ENCODE measurements around the gene PLCH1.

DNA sequence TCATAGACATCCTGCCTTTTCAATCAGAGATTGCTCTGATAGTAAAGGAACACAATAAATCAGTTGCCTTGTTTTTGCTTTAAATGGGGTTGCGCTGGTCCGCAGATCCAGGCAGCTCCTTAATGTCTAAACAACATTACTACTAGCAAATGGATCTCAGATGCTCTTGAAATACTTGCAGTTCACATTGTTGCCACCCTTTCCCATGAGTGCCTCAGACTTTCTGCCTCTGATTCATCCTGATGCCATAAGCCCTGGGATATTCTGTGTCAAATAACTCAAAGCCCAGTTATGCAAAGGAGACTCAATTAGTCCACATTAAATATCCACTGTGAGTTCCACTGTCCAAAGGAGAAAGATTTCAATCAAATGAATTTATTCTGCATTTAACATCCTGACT lies 196.7 kb downstream of the PLCH1 start:
- TF ChIP-seq POLR2AphosphoS5 (IDR thresholded peaks at IDR 0.05; ENCODE audit: low read depth) (no peak), EZH2 (IDR thresholded peaks at IDR 0.05; ENCODE audit: low read depth, unreplicated experiment) (no peak), EZH2phosphoT487 (IDR thresholded peaks at IDR 0.05; ENCODE audit: unreplicated experiment) (no peak), NANOG (IDR thresholded peaks at IDR 0.05; ENCODE audit: borderline replicate concordance) (no peak), CREB1 (CRISPR knock-in tag; IDR thresholded peaks at IDR 0.05; ENCODE audit: low read depth) (no peak)
- TF ChIP-seq, protein P1, sequence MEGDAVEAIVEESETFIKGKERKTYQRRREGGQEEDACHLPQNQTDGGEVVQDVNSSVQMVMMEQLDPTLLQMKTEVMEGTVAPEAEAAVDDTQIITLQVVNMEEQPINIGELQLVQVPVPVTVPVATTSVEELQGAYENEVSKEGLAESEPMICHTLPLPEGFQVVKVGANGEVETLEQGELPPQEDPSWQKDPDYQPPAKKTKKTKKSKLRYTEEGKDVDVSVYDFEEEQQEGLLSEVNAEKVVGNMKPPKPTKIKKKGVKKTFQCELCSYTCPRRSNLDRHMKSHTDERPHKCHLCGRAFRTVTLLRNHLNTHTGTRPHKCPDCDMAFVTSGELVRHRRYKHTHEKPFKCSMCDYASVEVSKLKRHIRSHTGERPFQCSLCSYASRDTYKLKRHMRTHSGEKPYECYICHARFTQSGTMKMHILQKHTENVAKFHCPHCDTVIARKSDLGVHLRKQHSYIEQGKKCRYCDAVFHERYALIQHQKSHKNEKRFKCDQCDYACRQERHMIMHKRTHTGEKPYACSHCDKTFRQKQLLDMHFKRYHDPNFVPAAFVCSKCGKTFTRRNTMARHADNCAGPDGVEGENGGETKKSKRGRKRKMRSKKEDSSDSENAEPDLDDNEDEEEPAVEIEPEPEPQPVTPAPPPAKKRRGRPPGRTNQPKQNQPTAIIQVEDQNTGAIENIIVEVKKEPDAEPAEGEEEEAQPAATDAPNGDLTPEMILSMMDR (conservative IDR thresholded peaks at IDR 0.05; ENCODE audit: low read depth in 2 of 2) = no peak
- TF ChIP-seq, protein P2, sequence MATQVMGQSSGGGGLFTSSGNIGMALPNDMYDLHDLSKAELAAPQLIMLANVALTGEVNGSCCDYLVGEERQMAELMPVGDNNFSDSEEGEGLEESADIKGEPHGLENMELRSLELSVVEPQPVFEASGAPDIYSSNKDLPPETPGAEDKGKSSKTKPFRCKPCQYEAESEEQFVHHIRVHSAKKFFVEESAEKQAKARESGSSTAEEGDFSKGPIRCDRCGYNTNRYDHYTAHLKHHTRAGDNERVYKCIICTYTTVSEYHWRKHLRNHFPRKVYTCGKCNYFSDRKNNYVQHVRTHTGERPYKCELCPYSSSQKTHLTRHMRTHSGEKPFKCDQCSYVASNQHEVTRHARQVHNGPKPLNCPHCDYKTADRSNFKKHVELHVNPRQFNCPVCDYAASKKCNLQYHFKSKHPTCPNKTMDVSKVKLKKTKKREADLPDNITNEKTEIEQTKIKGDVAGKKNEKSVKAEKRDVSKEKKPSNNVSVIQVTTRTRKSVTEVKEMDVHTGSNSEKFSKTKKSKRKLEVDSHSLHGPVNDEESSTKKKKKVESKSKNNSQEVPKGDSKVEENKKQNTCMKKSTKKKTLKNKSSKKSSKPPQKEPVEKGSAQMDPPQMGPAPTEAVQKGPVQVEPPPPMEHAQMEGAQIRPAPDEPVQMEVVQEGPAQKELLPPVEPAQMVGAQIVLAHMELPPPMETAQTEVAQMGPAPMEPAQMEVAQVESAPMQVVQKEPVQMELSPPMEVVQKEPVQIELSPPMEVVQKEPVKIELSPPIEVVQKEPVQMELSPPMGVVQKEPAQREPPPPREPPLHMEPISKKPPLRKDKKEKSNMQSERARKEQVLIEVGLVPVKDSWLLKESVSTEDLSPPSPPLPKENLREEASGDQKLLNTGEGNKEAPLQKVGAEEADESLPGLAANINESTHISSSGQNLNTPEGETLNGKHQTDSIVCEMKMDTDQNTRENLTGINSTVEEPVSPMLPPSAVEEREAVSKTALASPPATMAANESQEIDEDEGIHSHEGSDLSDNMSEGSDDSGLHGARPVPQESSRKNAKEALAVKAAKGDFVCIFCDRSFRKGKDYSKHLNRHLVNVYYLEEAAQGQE (IDR thresholded peaks at IDR 0.05; ENCODE audit: unreplicated experiment) = no peak
- TF ChIP-seq, protein P3, sequence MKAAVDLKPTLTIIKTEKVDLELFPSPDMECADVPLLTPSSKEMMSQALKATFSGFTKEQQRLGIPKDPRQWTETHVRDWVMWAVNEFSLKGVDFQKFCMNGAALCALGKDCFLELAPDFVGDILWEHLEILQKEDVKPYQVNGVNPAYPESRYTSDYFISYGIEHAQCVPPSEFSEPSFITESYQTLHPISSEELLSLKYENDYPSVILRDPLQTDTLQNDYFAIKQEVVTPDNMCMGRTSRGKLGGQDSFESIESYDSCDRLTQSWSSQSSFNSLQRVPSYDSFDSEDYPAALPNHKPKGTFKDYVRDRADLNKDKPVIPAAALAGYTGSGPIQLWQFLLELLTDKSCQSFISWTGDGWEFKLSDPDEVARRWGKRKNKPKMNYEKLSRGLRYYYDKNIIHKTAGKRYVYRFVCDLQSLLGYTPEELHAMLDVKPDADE (IDR thresholded peaks at IDR 0.05) = no peak
- TF ChIP-seq, protein P4, sequence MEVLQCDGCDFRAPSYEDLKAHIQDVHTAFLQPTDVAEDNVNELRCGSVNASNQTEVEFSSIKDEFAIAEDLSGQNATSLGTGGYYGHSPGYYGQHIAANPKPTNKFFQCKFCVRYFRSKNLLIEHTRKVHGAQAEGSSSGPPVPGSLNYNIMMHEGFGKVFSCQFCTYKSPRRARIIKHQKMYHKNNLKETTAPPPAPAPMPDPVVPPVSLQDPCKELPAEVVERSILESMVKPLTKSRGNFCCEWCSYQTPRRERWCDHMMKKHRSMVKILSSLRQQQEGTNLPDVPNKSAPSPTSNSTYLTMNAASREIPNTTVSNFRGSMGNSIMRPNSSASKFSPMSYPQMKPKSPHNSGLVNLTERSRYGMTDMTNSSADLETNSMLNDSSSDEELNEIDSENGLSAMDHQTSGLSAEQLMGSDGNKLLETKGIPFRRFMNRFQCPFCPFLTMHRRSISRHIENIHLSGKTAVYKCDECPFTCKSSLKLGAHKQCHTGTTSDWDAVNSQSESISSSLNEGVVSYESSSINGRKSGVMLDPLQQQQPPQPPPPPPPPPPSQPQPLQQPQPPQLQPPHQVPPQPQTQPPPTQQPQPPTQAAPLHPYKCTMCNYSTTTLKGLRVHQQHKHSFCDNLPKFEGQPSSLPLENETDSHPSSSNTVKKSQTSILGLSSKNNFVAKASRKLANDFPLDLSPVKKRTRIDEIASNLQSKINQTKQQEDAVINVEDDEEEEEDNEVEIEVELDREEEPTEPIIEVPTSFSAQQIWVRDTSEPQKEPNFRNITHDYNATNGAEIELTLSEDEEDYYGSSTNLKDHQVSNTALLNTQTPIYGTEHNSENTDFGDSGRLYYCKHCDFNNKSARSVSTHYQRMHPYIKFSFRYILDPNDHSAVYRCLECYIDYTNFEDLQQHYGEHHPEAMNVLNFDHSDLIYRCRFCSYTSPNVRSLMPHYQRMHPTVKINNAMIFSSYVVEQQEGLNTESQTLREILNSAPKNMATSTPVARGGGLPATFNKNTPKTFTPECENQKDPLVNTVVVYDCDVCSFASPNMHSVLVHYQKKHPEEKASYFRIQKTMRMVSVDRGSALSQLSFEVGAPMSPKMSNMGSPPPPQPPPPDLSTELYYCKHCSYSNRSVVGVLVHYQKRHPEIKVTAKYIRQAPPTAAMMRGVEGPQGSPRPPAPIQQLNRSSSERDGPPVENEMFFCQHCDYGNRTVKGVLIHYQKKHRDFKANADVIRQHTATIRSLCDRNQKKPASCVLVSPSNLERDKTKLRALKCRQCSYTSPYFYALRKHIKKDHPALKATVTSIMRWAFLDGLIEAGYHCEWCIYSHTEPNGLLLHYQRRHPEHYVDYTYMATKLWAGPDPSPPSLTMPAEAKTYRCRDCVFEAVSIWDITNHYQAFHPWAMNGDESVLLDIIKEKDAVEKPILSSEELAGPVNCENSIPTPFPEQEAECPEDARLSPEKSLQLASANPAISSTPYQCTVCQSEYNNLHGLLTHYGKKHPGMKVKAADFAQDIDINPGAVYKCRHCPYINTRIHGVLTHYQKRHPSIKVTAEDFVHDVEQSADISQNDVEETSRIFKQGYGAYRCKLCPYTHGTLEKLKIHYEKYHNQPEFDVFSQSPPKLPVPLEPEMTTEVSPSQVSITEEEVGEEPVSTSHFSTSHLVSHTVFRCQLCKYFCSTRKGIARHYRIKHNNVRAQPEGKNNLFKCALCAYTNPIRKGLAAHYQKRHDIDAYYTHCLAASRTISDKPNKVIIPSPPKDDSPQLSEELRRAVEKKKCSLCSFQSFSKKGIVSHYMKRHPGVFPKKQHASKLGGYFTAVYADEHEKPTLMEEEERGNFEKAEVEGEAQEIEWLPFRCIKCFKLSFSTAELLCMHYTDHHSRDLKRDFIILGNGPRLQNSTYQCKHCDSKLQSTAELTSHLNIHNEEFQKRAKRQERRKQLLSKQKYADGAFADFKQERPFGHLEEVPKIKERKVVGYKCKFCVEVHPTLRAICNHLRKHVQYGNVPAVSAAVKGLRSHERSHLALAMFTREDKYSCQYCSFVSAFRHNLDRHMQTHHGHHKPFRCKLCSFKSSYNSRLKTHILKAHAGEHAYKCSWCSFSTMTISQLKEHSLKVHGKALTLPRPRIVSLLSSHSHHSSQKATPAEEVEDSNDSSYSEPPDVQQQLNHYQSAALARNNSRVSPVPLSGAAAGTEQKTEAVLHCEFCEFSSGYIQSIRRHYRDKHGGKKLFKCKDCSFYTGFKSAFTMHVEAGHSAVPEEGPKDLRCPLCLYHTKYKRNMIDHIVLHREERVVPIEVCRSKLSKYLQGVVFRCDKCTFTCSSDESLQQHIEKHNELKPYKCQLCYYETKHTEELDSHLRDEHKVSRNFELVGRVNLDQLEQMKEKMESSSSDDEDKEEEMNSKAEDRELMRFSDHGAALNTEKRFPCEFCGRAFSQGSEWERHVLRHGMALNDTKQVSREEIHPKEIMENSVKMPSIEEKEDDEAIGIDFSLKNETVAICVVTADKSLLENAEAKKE (CRISPR knock-in tag; IDR thresholded peaks at IDR 0.05) = no peak
